ENCODE results near the gene NUTM1. TPM values are rescaled to one million over a fixed set of nuclear protein-coding genes. Genes with fewer than 3 reads are reported as not detected.

The NUTM1 gene
- total RNA-seq, 1 donor from 2014 or later: not detected

- no peak overlapping the region for H3K4me3 Mint-ChIP-seq
Measured at GRCh38 chr15:34357653-34358052, 14.5 kb downstream of the NUTM1 start.

GRCh38 chr15:34358367-34358766, 15.3 kb downstream of the NUTM1 start:
- Mint-ChIP-seq H3K4me1 (ENCODE audit: unreplicated experiment) (peaks cover 17% of the 10 kb centered on the region), H3K9me3 (no peaks in the 10 kb centered on the region), H3K27me3 (no peaks in the 10 kb centered on the region), H3K27ac (no peak overlapping the region), H3K36me3 (peaks cover 29% of the 10 kb centered on the region), H3K4me3 (peak overlapping the region; percentile 21)
- DNase-seq (ENCODE audit: extremely low spot score, unreplicated experiment): no peak
- peak; percentile 54 for TF ChIP-seq CTCF (conservative IDR thresholded peaks at IDR 0.05)

More at GRCh38 chr15:34357653-34358052, 14.5 kb downstream of the NUTM1 start:
- no peak for TF ChIP-seq CTCF (conservative IDR thresholded peaks at IDR 0.05)
- H3K9me3 Mint-ChIP-seq: no peaks in the 10 kb centered on the region
- H3K27ac Mint-ChIP-seq: no peak overlapping the region
- peaks cover 12% of the 10 kb centered on the region for H3K4me1 Mint-ChIP-seq (ENCODE audit: unreplicated experiment)
- no peaks in the 10 kb centered on the region for H3K27me3 Mint-ChIP-seq
- DNase-seq (ENCODE audit: extremely low spot score, unreplicated experiment): no peak
- peaks cover 23% of the 10 kb centered on the region for H3K36me3 Mint-ChIP-seq

DNA sequence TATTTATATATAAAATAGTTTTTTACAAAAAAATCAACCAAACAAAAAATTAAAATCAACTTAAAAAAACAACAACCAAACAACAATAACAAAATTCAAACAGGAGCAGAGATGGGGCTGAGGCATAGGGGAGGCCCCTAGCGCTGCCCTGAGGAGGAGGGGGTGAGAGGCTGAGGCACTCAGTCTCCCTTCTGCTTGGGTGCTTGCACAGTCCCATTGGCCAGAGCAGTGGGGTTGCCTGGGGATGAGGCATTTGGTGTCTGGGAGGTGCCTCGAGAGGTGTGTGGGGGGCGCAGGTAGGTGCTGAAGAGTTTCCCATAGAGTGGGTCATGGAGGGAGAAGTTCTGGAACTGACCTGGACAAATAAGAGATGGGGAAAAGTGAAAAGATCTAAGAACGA, 15.8 kb downstream of the NUTM1 start:
- no peak for DNase-seq (ENCODE audit: extremely low spot score, unreplicated experiment)
- Mint-ChIP-seq H3K27ac (peak overlapping the region; percentile 36), H3K27me3 (no peaks in the 10 kb centered on the region), H3K4me1 (ENCODE audit: unreplicated experiment) (peaks cover 17% of the 10 kb centered on the region), H3K4me3 (no peak overlapping the region), H3K9me3 (no peaks in the 10 kb centered on the region), H3K36me3 (peaks cover 29% of the 10 kb centered on the region)
- TF ChIP-seq CTCF (conservative IDR thresholded peaks at IDR 0.05): no peak

- no peak for TF ChIP-seq CTCF (conservative IDR thresholded peaks at IDR 0.05)
- no peak for DNase-seq (ENCODE audit: extremely low spot score, unreplicated experiment)
- peaks cover 29% of the 10 kb centered on the region for H3K36me3 Mint-ChIP-seq
- no peaks in the 10 kb centered on the region for H3K27me3 Mint-ChIP-seq
- H3K4me3 Mint-ChIP-seq: no peak overlapping the region
- H3K27ac Mint-ChIP-seq: no peak overlapping the region
- peaks cover 17% of the 10 kb centered on the region for H3K4me1 Mint-ChIP-seq (ENCODE audit: unreplicated experiment)
- no peaks in the 10 kb centered on the region for H3K9me3 Mint-ChIP-seq
Measured at GRCh38 chr15:34359416-34359815, 16.3 kb downstream of the NUTM1 start.

DNA sequence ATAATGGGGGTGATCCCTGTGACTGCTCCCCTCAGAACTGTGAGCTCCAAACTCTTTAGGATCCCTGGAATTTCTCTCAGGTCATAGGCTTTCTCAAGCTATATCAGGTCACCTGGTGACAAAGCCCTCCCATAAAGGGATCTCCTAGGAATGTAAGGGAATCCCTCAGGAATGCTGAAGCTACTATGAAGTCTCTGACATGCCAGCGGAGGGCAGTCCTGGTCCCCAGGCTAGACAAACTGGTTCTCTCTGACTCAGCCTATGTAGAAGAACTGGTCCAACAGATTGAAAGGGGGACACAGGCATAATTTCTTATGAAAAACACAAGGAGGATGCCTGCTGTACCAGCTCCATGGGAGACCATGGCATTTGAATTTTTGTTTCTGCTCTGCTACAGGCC, 17.2 kb downstream of the NUTM1 start:
- Mint-ChIP-seq H3K4me3 (peak overlapping the region; percentile 77), H3K4me1 (ENCODE audit: unreplicated experiment) (peaks cover 20% of the 10 kb centered on the region), H3K36me3 (peaks cover 26% of the 10 kb centered on the region), H3K27me3 (no peaks in the 10 kb centered on the region), H3K27ac (peak overlapping the region; percentile 93), H3K9me3 (no peaks in the 10 kb centered on the region)
- TF ChIP-seq CTCF (conservative IDR thresholded peaks at IDR 0.05): no peak
- DNase-seq (ENCODE audit: extremely low spot score, unreplicated experiment): no peak

DNA sequence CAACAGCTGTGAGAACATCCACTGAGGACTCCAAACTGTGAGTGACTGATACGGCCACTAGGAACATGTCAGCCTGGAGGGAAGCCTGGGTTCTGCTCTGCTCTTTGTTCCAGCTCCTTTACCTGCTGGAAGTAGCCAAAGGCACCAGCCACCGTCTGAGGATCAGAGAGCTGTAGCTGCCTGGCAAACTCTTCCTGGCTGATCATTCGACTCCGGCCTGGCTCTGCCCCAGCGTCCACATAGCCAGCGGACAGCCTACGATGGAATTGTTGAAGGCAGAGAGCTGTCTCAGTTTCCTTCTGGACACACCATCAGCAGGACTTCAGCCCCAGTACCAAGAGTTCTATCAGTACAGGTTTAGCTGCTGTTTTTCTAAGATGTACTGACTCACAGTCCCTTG, 18.2 kb downstream of the NUTM1 start:
- Mint-ChIP-seq H3K36me3 (peaks cover 25% of the 10 kb centered on the region), H3K4me1 (ENCODE audit: unreplicated experiment) (peaks cover 28% of the 10 kb centered on the region), H3K9me3 (no peaks in the 10 kb centered on the region), H3K27ac (peak overlapping the region; percentile 93), H3K27me3 (no peaks in the 10 kb centered on the region), H3K4me3 (no peak overlapping the region)
- TF ChIP-seq CTCF (conservative IDR thresholded peaks at IDR 0.05): no peak
- DNase-seq (ENCODE audit: extremely low spot score, unreplicated experiment): no peak

Measured in type B pancreatic cell (in vitro differentiated cells).